ENCODE data around the gene SUGCT.
"Not testable (repeated sequence)": the region's sequence is repeated elsewhere in the genome, so short reads cannot be mapped to it uniquely, and the experiment has no call there.

Gene SUGCT

GRCh38 chr7:40134428-40135316 lies at the start of gene SUGCT, which contains the start of gene MPLKIP:
SUGCT (plus strand) TSS chr7:40135005.
MPLKIP (minus strand) TSS chr7:40134622; CDS start chr7:40134567, 55 bp downstream.
- peak; percentile 79 for DNase-seq

- no peak for DNase-seq
These were observed 42.6 kb upstream of the SUGCT start for GRCh38 chr7:40092182-40092581.

GRCh38 chr7:40093631-40094350 lies 41.0 kb upstream of the SUGCT start:
- DNase-seq, result no peak

- no peak for DNase-seq
These were observed 39.6 kb upstream of the SUGCT start for GRCh38 chr7:40095230-40095629.

- DNase-seq, result no peak
These were observed 39.0 kb upstream of the SUGCT start for GRCh38 chr7:40095695-40096327.

- DNase-seq, result no peak
These were observed 37.1 kb upstream of the SUGCT start for GRCh38 chr7:40097728-40098127.

- no peak for DNase-seq
These were observed 36.0 kb upstream of the SUGCT start for GRCh38 chr7:40098810-40099209.

GRCh38 chr7:40099837-40100236 lies 35.0 kb upstream of the SUGCT start:
- DNase-seq, result no peak

- no peak for DNase-seq
These were observed 33.6 kb upstream of the SUGCT start for GRCh38 chr7:40101201-40101600.

- DNase-seq, result no peak
These were observed 31.9 kb upstream of the SUGCT start for GRCh38 chr7:40102897-40103296.

GRCh38 chr7:40105879-40106473 lies 28.8 kb upstream of the SUGCT start:
- no peak for DNase-seq

GRCh38 chr7:40115936-40116335 lies 18.9 kb upstream of the SUGCT start:
- no peak for DNase-seq

GRCh38 chr7:40117199-40117598 lies 17.6 kb upstream of the SUGCT start:
- not testable (repeated sequence) for DNase-seq

GRCh38 chr7:40118201-40118600 lies 16.6 kb upstream of the SUGCT start:
- DNase-seq, result not testable (repeated sequence)

- no peak for DNase-seq
These were observed 14.8 kb upstream of the SUGCT start for GRCh38 chr7:40120020-40120419.

- DNase-seq, result not testable (repeated sequence)
These were observed 12.5 kb upstream of the SUGCT start for GRCh38 chr7:40122100-40122939.

GRCh38 chr7:40122940-40123254 lies 11.9 kb upstream of the SUGCT start:
- DNase-seq, result no peak

GRCh38 chr7:40133561-40134427 lies 1.0 kb upstream of the SUGCT start:
- no peak for DNase-seq

GRCh38 chr7:40135317-40135610 lies 459 bp downstream of the SUGCT start:
- no peak for DNase-seq

GRCh38 chr7:40137563-40137962 lies 2.8 kb downstream of the SUGCT start:
- no peak for DNase-seq

- DNase-seq, result no peak
These were observed 4.2 kb downstream of the SUGCT start for GRCh38 chr7:40138973-40139372.

- not testable (repeated sequence) for DNase-seq
These were observed 5.1 kb downstream of the SUGCT start for GRCh38 chr7:40139891-40140290.
